Loucy (cell line): ENCODE results near the gene KCNJ18.
"Not testable (repeated sequence)": the region's sequence is repeated elsewhere in the genome, so short reads cannot be mapped to it uniquely, and the experiment has no call there.

Source experiments
- EZH2phosphoT487 ChIP-seq: fragments of 200-600 bp; IDR thresholded peaks from 2 replicates; pipeline ENCODE4 v1.6.1; 2018; ENCODE audit warnings: antibody characterized with exemption, mild to moderate bottlenecking, moderate library complexity, borderline replicate concordance
- TF ChIP-seq, protein P1 (sequence below): fragments of 200-600 bp; sonication (generic); conservative IDR thresholded peaks from 2 replicates; pipeline ENCODE4 v1.5.1; 2014; ENCODE audit warnings: mild to moderate bottlenecking, antibody characterized with exemption, low read length

DNA sequence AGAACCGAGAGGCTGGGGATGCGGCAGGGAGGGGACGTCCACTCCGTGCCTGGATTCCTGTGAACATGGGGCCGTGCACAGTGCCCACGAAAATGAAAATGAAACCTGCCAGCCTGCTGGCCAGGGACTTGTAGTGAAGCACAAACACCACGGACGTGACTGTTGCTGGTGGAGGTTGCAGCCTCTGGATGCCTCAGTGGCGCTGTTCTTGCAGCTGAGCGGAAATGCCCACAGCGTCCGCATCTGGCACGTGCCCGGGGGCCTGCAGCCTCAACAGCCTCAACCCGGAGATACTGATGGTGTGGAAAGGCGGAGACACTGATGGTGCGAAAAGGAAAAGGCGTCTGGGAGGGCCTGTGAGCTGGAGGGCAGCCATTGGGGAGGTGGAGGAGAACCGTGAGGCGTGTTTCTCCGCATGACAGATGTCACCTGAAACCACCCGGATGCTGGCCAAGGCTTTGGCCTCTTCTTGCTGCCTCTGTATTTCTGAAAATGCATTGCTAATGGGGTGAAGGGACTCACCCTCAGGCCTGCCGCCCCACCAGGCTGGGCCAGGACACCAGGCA lies 44.8 kb downstream of the KCNJ18 start:
- TF ChIP-seq, protein P1, sequence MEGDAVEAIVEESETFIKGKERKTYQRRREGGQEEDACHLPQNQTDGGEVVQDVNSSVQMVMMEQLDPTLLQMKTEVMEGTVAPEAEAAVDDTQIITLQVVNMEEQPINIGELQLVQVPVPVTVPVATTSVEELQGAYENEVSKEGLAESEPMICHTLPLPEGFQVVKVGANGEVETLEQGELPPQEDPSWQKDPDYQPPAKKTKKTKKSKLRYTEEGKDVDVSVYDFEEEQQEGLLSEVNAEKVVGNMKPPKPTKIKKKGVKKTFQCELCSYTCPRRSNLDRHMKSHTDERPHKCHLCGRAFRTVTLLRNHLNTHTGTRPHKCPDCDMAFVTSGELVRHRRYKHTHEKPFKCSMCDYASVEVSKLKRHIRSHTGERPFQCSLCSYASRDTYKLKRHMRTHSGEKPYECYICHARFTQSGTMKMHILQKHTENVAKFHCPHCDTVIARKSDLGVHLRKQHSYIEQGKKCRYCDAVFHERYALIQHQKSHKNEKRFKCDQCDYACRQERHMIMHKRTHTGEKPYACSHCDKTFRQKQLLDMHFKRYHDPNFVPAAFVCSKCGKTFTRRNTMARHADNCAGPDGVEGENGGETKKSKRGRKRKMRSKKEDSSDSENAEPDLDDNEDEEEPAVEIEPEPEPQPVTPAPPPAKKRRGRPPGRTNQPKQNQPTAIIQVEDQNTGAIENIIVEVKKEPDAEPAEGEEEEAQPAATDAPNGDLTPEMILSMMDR = not testable (repeated sequence)
- not testable (repeated sequence) for TF ChIP-seq EZH2phosphoT487
